NCI-H1930 (cell line): ENCODE data around the gene TOMM40.

Source experiments
- DNase-seq, 2 experiments: peaks; one replicate each; lab custom pipeline; 2025; lab: John Stamatoyannopoulos, UW

The TOMM40 gene

GRCh38 chr19:44891016-44891882 lies at the start of gene TOMM40:
Gene TOMM40 (plus strand): TSS chr19:44891254. CDS start chr19:44891416, 162 bp downstream.
- peak in 1 of 2 experiments; percentile 100 for DNase-seq

- no peak for DNase-seq
These were observed 45.8 kb upstream of the TOMM40 start for GRCh38 chr19:44845286-44845611.

- DNase-seq: peak; percentile 95
These were observed 45.2 kb upstream of the TOMM40 start, which contains the start of gene NECTIN2 for GRCh38 chr19:44845612-44846454. Gene NECTIN2 (plus strand): TSS chr19:44846297. CDS start chr19:44846526, 229 bp downstream.

- DNase-seq: no peak
These were observed 44.5 kb upstream of the TOMM40 start for GRCh38 chr19:44846455-44847143.

DNA sequence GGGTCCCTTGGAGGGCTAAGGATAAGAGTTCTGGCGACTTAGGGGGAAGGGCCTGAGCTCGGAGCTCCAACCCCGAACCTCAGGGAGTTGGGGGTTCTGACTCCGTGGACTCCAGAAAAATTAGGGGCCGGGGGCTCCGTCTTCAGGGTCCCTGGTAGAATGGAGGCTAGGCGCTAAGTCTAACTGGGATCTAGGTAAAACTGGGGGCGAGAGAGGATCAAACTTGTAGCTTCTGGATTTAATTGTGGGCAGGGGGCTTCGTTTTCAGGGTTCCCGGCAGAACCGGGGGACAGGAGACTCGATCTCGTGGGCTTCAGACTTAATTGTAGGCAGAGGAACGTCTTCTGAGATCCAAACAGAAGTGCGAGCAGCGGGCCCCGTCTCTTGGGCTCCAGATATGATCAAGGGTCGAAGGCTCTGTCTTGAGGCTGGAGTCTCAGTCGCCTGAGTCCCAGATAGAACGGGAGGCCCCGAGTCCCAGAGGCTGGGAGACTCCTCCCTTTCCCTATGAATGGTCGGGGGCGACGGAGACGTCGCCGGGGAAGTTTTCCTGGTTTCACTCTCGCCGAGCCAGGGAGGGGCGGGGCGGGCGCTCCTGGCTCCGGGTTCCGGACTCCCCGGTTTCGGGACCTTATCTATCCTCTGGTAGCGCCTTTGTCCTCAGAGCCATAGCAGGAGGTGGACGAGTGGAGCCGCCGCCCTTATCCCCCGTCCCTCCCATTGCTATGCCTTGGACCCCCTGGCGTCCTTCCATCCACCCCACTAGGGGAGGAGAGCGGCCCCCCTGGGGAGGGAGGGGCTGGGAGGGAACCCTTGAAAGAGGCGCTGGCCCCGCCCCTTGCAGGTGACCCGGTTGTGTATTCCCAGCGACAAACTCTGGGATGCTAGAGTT lies 43.7 kb upstream of the TOMM40 start:
- no peak for DNase-seq

DNA sequence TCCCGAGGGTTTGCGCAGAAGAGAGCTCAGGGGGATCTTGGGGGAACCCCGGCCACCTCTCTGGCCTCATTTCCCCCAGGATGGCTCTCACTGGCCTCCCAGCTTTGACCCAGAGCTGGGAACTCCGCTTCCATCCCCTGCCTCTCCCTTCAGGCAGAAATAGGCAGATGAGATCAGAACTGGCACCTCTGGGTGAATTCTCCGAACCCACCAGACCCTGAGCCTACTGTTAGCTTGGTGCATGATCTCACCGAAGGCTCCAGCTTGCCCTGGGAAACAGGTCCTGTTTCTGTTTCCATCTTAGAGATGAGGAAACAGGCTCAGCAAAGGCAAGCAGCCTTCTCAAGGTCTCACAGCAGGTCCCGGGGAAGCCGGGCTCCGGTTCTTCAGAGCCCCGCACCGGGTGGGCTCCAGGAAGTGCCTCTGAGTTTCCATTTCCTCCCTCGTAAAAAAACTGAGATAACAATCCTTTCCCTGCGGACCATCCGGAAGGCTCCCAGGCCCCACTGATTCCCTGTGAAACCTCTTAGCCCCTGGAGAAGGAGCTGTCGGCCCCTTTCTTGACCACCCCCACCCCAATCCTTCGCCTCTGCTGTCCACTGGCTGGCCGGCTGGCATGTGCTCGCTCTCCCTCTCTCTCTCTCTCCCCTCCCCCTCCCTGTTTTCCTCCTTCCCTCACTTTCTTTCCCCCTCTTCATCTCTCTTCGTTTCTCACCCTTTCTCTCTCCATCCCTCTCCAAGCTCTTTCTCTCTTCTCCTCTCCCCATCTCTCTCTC lies 42.8 kb upstream of the TOMM40 start:
- no peak for DNase-seq

GRCh38 chr19:44848812-44849447 lies 42.1 kb upstream of the TOMM40 start:
- DNase-seq: no peak

GRCh38 chr19:44850641-44851109 lies 40.4 kb upstream of the TOMM40 start:
- DNase-seq: no peak

GRCh38 chr19:44851427-44851826 lies 39.6 kb upstream of the TOMM40 start:
- DNase-seq: no peak

DNA sequence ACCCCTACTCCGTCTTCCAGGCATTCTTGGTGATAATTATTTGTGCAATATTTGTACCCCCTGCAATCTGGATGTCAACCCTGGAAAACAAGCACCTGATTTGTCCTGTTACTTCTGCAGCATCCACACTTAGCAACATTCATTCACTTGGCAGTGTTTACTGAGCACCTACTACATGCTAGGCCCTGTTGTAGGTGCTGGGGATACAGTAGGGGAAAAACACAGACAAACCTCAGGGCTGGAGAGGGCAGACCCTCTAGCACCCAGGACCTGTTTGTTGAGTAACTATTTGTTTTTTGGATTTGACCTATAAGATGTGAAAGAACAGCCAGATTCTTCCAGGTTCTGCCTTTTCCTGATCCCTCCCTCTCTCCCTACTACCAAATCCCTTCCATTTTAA lies 35.4 kb upstream of the TOMM40 start:
- DNase-seq: no peak

DNA sequence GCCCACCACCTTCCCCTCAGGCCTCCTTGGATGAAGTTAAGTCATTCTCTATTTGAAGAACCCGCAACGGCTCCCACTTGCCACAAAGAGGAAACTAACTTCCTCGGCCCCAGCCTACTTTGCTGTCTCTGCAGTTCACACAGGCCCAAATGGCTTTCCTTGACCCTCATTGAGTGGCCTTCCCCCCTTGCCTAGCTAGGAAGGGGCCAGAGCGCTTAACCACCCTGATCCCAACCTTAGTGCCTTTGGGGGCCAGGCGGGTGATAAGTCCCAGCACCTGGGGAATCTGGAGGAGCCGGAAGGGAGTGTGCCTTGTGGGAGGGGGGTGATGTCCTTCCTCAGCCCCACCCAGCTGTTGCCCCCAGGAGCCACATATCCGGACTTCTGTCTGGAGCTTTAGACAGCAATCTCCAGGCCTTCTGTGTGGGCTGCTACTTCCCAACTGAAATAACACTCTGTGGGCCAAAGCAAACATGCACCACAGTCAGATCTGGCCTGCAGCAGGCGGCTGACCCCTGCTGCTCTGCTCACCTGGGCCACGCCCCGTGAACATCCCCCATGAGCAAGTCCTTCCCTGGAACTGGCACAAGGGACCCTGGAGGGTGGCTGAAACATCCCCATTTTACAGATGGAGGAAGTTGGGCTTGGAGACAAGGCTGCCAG lies 34.5 kb upstream of the TOMM40 start:
- no peak for DNase-seq

GRCh38 chr19:44857837-44858236 lies 33.2 kb upstream of the TOMM40 start:
- no peak for DNase-seq

DNA sequence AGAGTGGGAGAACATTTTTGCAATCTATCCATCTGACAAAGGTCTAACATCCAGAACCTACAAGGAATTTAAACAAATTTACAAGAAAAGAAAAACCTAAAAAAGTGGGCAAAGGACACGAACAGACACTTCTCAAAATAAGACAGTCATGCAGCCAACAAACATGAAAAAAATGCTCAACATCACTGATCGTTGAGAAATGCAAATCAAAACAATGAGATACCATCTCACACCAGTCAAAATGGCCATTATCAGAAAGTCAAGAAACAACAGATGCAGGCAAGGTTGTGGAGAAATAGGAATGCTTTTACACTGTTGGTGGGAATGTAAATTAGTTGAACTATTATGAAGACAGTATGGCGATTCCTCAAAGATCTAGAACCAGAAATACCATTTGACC lies 29.5 kb upstream of the TOMM40 start:
- peak in 1 of 2 experiments; percentile 58 for DNase-seq

GRCh38 chr19:44863990-44864389 lies 27.1 kb upstream of the TOMM40 start:
- no peak for DNase-seq

DNA sequence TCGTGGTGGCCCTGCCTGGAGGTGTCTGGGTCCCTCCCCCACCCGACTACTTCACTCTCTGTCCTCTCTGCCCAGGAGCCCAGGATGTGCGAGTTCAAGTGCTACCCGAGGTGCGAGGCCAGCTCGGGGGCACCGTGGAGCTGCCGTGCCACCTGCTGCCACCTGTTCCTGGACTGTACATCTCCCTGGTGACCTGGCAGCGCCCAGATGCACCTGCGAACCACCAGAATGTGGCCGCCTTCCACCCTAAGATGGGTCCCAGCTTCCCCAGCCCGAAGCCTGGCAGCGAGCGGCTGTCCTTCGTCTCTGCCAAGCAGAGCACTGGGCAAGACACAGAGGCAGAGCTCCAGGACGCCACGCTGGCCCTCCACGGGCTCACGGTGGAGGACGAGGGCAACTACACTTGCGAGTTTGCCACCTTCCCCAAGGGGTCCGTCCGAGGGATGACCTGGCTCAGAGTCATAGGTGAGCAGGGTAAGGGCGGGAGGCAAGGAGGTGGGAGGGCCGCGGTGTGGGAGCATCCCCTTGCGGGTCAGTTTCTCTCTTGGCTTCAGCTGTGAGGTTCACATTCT lies 25.8 kb upstream of the TOMM40 start:
- no peak for DNase-seq

DNA sequence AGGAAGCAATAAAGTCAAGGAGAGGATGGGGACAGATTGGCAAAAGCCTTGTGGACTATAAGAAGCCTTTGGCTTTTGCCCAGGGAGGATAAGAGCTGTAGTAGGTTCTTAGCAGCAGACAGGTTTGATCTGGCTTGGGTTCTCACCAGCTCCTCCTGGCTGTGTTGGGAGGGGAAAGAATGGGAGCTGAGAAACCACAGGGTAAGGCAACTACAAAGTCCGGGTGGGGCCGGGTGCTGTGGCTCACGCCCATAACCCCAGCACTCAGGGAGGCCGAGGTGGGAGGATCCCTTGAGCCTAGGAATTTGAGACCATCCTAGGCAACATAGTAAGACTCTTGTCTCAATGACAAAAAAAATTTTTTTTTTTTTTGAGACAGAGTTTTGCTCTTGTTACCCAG lies 24.4 kb upstream of the TOMM40 start:
- no peak for DNase-seq

DNA sequence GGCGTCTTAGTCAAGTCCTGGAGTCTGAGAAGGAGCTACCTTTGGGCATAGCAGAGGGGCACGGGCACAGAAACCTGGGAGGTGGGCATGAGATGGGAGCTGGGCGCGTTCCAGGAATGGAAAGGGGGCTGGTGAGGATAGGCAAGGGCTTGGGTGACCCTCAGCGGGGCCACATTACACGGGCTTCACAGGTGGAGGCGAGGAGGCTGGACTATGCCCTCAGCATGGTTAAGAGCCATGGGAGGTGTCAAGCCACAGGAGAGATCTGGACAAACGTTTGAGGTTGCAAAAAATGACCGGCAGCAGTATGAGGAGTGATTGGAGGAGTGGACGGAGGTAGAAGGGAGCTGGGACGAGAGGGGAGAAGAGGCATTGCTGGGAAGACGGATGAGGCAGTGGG lies 23.5 kb upstream of the TOMM40 start:
- no peak for DNase-seq

DNA sequence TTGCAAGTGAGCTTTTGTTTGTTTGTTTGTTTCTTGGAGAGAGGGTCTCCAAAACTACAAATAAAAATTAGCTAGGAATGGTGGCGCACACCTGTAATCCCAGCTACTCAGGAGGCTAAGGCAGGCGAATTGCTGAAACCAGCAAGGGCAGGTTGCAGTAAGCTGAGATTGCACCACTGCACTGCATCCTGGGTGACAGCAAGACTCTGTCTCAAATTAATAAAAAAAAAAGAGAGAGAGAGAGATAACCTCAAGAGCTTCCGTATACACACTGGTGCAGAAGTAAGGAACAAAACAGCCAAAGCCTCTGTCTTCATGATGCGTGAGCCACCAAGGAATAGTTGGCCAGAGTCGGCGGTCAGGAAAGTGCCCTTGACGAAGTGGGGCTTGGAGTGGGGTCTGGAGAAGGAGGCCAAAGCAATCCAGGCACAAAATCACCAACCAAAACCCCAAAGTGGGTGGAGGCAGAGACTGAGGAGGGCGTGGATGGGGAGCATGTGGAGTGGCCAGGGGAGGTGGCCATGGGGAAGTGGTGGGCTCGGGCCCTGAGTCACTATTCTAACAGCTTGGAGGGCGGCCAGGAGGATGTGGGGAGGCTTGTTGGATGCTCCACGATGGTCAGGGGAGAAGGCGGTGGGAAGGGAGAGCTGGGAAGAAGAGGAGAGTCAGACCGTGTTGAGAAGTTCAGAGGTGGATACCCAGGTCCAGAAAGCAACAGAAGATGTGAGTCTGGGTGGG lies 21.2 kb upstream of the TOMM40 start:
- DNase-seq: no peak
